Nucleus accumbens (tissue), 56 donors: ENCODE measurements around the gene VCL.
"Not testable (repeated sequence)": the region's sequence is repeated elsewhere in the genome, so short reads cannot be mapped to it uniquely, and the experiment has no call there.

Experiments used
- DNase-seq, 56 donors: peaks; one replicate each; lab custom pipeline; 2025; lab: John Stamatoyannopoulos, UW

VCL gene

GRCh38 chr10:73997787-73998622 lies at the start of gene VCL:
VCL (plus strand) TSS chr10:73998116; CDS start chr10:73998208, 92 bp downstream.
- peak; percentile 65 to 99 (median 94) for DNase-seq

- DNase-seq: no peak
These were observed 48.8 kb upstream of the VCL start for GRCh38 chr10:73948947-73949633.

DNA sequence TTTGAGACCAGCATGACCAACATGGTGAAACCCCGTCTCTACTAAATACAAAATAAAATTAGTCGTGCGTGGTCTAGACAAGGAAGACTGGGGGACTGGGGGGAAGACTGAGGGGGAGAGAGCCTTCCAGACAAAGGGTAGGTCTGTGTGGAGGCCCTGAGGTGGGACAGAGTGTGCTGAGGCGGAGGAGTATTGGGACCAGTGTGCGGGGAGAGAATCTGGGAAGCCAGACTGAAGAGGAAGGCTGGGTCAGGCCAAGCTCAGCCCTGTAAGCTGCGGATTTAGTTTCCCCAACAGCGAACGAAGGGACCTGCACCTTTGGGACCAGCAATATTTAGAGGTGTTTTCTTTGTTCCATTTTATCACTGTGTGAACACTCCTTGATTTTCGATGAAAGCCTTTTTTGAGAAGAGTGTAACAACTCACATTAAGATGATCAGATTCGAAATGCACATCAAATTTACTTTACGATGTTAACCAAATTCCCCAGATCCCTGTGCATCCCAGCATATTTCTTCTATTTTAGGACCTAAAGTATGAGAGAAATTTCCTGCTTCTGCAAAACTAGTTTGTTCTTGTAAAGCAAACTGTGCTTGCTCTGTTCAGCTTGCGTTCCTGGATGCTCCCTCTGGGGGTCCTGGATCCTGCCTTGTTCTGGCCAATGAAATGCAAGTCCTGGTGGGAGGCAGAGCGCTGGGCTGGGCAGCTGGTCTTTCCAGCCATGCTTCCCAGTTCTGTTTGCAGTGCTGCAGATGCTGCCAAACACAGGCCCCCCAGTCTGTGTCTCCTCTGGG lies 47.6 kb upstream of the VCL start:
- no peak for DNase-seq

DNA sequence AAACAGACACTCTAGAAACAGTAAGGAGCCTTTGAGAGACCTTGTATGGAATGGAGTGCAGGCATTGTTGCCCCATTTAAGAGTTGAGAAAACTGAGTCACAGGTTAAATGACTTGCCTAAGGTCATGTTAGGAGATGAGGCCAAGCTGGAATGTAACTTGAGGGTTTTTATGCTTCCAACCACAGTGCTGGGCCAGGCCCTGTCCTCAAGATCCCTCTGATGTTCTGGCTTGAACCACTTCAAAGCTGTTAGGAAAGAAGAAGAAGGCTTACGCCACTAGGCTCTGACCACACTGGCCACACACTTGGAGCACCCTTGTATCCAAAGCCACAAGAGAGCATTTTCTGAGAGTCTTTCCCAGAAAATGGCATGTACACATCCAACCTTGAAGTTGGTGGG lies 44.3 kb upstream of the VCL start:
- DNase-seq: no peak

DNA sequence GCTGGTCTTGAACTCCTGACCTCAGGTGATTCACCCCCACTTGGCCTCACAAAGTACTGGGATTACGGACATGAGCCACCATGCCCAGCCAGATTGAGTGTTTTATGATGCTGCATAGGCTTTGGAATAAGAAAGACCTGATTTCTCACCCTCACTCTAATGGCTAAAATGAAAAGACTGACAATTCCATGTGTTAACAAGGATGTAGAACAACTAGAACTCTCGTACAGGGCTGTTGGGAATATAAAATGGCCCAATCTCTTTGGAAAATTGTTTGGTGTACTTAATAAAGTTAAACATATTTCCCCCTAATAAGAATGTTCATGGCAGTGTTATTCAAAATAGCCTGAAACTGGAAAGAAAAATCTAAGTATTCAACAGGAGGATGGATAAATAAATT lies 43.2 kb upstream of the VCL start:
- DNase-seq: no peak

DNA sequence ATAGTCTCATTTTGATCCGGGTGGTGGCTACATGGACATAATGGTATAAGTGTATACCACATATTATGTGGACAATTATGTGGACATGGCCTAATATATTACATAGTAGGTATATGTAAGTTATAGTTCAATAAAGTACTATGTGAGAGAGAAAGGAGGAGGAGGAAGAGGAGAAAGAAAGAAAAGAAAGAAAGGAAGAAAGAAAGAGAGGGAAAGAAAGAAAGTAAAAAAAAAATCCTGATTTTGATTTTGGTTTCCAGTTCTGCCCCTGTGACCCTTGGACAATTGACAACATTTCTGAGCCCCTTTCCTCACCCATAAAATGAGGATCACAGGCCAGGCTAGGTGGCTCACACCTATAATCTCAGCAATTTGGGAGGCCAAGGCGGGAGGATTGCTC lies 42.2 kb upstream of the VCL start:
- DNase-seq: no peak

GRCh38 chr10:73956476-73957359 lies 41.2 kb upstream of the VCL start:
- no peak for DNase-seq

DNA sequence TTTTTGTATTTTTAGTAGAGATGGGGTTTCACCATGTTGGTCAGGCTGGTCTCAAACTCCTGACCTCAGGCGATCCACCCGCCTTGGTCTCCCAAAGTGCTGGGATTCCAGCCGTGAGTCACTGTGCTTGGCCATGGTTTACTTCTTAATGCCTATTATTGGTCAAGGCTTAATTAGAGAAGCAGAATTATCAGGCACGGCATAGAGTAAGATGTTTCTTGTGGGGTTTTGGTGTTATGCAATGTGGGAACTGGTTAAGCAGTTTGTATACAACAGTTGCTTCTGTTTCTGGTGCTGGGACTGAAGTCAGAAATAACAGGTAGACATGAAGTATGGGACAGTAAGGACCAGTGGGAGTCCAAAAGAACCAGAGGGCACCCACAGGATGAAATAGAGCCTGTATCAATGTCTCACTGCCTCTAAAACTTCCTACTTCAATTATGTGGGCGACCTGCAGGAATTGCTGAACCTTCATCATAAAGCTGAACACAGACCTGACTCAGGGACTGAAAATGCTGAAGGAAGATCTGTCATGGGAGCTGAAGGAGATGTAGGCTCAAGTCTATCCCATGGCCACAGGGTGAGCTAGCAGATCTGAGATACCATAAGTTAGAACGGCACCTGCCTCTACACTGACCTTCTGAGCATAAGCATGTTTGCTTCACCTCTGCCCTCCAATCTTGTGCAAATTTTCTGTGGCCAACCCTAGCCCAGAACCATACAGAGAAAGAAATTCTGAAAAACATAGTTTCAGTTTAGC lies 38.3 kb upstream of the VCL start:
- DNase-seq: no peak

GRCh38 chr10:73962386-73962785 lies 35.5 kb upstream of the VCL start:
- no peak for DNase-seq

GRCh38 chr10:73963533-73963932 lies 34.4 kb upstream of the VCL start:
- DNase-seq: not testable (repeated sequence)

GRCh38 chr10:73964743-73965142 lies 33.2 kb upstream of the VCL start:
- no peak for DNase-seq

- DNase-seq: not testable (repeated sequence)
These were observed 32.5 kb upstream of the VCL start for GRCh38 chr10:73965267-73965889.

DNA sequence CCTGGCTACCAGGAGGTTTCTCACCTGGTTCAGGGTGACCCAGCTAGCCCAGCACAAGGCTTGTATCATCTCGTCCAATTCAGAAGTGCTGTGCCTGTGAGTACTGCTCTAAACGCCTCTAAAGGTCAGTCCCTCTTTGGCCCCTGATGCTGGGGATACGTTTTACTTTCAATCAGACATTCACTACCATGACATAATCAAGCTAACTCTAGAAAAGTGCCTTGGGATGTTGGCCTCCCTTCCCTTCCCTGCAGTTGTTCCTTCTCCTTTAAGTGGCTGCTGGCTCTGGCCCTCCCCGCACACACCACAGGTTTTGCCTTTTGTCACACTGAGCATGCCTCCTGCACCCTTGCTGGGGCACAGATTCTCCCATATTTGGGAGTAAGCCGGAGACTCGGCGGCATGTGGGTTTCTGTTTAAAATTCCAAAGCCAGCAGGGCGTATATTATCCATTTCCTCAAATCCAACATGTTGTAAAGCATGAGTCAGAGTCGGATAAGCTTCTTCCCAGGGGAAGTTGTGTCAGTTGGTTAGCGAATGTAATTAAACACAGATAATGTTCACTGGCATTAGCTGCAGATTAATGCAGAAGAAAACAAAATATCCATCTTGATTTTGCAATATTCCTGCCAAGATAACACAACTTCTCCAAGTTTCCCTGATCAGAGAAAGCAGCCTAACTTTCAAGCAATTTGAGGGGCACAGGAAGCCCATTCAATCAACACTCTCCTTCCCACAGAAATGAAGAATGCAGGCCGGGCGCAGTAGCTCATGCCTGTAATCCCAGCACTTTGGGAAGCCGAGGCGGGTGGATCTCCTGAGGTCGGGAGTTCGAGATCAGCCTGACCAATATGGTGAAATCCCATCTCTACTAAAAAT lies 31.8 kb upstream of the VCL start:
- DNase-seq: peak in 40 of 56 donors; percentile 1 to 77 (median 40)

DNA sequence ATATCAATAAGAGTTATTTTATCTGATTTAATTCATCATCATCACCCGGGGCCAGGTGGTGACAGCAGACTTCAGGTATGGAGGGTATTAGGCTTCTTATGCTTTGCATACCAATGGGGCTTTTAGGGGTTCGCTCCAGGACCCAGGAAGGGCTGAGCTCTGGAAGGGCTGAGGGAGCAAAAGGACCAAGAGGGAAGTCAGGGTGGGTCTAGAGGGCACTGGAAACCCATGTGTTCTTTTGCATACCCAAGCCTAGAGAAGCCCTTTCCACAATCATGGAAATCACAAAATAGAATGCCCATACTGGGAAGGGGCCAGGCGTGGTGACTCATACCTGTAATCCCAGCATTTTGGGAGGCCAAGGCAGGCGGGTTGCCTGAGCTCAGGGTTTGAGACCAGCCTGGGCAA lies 30.9 kb upstream of the VCL start:
- DNase-seq: no peak

GRCh38 chr10:73967544-73967943 lies 30.4 kb upstream of the VCL start:
- no peak for DNase-seq

DNA sequence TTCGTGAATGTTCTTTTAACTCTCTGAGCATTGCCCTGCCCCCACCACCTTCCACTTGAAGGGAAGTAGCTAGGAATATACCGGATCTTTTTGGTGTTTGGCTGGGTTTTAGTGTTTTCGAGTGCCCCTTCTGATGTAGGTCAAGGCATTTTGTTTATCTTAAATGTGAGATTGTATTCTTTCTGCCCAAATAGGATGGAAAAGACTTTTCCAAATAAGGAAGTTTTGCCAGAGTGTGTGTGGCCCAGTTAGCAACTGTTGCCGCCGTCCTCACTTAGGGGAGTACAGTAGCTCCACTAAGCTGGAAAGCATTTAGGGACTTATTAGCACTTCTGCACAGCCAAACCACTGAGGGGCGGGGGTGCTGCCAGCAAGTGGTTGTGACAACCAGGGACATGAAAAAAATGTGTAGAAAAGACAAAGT lies 29.8 kb upstream of the VCL start:
- no peak for DNase-seq

DNA sequence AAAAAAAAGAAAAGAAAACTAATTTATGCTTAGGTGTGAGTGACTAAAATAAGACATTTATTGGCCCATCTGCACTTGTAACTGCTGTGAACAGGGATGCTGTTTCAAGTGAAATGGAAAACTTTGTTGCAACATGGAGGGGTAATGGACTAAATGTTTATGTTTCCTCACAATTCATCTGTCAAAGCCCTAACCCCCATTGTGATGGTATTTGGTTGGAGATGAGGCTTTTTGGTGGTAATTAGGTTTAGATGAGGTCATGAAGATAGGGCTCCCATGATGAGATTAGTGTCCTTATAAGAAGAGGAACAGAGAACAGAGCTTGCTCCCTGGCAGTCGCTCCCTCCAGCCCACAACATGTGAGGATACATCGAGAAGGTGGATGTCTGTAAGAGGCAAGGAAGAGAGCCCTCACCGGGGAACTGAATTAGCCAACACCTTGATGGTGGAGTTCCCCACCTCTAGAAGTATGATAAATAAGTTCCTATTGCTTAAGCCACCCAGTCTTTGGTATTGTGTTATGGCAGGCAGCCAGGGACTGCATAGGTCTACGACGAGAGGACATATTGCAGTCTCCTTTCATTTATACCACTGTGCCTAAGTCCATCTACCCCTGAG lies 28.6 kb upstream of the VCL start:
- no peak for DNase-seq
